ENCODE data around the gene TIMELESS. TPM values are rescaled to one million over a fixed set of nuclear protein-coding genes. Genes with fewer than 3 reads are reported as not detected.
A peak's percentile ranks its signal among the peaks of the same experiment; 100 is the strongest.

Gene TIMELESS
- total and polyA plus RNA-seq, 10 of the 15 experiments (the other 5 are each of a cell fraction or from before 2014, with no cell fraction given): 5.8 to 57.8 (median 31.8) TPM

DNA sequence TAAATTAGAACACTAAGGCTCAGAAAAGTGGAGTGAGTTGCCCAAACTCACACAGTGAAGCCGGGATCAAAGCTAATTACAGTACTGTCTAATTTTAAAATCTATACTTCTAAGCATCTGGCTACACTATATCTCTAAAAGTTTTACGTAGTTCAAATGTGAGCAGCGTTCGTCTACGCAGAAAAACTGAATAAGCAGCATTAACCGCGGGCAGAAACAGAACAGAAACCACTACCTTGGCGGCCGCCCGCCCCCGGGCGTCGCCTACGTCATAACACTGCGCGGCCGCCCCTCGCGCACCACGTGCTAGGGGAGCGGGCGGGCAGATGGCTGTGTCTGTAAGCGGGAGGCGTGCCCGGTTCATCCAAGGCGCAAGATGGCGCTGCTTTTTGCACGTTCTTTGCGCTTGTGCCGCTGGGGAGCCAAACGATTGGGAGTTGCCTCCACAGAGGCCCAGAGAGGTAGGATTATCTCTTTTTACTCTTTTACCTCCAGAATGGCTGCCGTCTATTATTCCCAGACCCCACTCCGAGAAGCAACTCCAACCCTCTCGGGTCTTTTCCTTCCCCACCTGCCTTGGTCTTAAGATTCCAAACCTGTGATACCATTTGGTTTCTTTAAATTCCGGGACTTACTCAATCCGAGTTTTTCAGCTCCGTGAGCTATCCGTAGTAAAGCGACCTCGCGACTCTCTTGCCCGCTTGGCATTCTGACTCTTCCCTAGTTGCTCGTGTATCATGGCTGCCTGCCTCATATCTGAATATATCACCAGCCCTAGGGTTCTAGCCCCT is 19.2 kb upstream of the TIMELESS start, which contains the start of gene SPRYD4 (continued):
- TF ChIP-seq KAT2A (conservative IDR thresholded peaks at IDR 0.05; ENCODE audit: control insufficient read depth, low read depth, low read length): no peak
- no peak; the same call in 1 of the 2 replicates for TF ChIP-seq CBFB (IDR thresholded peaks at IDR 0.05; ENCODE audit: low read depth)
- TF ChIP-seq, protein P1, sequence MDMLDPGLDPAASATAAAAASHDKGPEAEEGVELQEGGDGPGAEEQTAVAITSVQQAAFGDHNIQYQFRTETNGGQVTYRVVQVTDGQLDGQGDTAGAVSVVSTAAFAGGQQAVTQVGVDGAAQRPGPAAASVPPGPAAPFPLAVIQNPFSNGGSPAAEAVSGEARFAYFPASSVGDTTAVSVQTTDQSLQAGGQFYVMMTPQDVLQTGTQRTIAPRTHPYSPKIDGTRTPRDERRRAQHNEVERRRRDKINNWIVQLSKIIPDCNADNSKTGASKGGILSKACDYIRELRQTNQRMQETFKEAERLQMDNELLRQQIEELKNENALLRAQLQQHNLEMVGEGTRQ (IDR thresholded peaks at IDR 0.05; ENCODE audit: borderline replicate concordance, low read depth, low read length): peak; percentile 92
- TF ChIP-seq, protein P2, sequence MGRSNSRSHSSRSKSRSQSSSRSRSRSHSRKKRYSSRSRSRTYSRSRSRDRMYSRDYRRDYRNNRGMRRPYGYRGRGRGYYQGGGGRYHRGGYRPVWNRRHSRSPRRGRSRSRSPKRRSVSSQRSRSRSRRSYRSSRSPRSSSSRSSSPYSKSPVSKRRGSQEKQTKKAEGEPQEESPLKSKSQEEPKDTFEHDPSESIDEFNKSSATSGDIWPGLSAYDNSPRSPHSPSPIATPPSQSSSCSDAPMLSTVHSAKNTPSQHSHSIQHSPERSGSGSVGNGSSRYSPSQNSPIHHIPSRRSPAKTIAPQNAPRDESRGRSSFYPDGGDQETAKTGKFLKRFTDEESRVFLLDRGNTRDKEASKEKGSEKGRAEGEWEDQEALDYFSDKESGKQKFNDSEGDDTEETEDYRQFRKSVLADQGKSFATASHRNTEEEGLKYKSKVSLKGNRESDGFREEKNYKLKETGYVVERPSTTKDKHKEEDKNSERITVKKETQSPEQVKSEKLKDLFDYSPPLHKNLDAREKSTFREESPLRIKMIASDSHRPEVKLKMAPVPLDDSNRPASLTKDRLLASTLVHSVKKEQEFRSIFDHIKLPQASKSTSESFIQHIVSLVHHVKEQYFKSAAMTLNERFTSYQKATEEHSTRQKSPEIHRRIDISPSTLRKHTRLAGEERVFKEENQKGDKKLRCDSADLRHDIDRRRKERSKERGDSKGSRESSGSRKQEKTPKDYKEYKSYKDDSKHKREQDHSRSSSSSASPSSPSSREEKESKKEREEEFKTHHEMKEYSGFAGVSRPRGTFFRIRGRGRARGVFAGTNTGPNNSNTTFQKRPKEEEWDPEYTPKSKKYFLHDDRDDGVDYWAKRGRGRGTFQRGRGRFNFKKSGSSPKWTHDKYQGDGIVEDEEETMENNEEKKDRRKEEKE (IDR thresholded peaks at IDR 0.05): no peak
- TF ChIP-seq SMC3 (IDR thresholded peaks at IDR 0.05; ENCODE audit: borderline replicate concordance, low read length): no peak; the same call in 1 of the 2 replicates
- no peak for TF ChIP-seq NFXL1 (IDR thresholded peaks at IDR 0.05; ENCODE audit: borderline replicate concordance)
- no peak for TF ChIP-seq GABPA (IDR thresholded peaks at IDR 0.05; ENCODE audit: low read depth)
- TF ChIP-seq, protein P3, sequence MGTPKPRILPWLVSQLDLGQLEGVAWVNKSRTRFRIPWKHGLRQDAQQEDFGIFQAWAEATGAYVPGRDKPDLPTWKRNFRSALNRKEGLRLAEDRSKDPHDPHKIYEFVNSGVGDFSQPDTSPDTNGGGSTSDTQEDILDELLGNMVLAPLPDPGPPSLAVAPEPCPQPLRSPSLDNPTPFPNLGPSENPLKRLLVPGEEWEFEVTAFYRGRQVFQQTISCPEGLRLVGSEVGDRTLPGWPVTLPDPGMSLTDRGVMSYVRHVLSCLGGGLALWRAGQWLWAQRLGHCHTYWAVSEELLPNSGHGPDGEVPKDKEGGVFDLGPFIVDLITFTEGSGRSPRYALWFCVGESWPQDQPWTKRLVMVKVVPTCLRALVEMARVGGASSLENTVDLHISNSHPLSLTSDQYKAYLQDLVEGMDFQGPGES (IDR thresholded peaks at IDR 0.05): no peak
- no peak for TF ChIP-seq RBBP5 (conservative IDR thresholded peaks at IDR 0.05)
- peak; percentile 16; the same call in 1 of the 2 replicates for TF ChIP-seq MTA2 (IDR thresholded peaks at IDR 0.05; ENCODE audit: low read depth)
- TF ChIP-seq CHD4 (IDR thresholded peaks at IDR 0.05): no peak
- TF ChIP-seq JUND (IDR thresholded peaks at IDR 0.05; ENCODE audit: low read depth, low read length): no peak
- TF ChIP-seq YBX1 (IDR thresholded peaks at IDR 0.05): no peak
- peak; percentile 98 for TF ChIP-seq YY1 (IDR thresholded peaks at IDR 0.05; ENCODE audit: low read depth, low read length)
- TF ChIP-seq, protein P4, sequence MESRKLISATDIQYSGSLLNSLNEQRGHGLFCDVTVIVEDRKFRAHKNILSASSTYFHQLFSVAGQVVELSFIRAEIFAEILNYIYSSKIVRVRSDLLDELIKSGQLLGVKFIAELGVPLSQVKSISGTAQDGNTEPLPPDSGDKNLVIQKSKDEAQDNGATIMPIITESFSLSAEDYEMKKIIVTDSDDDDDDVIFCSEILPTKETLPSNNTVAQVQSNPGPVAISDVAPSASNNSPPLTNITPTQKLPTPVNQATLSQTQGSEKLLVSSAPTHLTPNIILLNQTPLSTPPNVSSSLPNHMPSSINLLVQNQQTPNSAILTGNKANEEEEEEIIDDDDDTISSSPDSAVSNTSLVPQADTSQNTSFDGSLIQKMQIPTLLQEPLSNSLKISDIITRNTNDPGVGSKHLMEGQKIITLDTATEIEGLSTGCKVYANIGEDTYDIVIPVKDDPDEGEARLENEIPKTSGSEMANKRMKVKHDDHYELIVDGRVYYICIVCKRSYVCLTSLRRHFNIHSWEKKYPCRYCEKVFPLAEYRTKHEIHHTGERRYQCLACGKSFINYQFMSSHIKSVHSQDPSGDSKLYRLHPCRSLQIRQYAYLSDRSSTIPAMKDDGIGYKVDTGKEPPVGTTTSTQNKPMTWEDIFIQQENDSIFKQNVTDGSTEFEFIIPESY (IDR thresholded peaks at IDR 0.05): no peak
- TF ChIP-seq BACH1 (IDR thresholded peaks at IDR 0.05; ENCODE audit: borderline replicate concordance): no peak
- TF ChIP-seq ZNF217 (IDR thresholded peaks at IDR 0.05): no peak
- TF ChIP-seq, protein P5, sequence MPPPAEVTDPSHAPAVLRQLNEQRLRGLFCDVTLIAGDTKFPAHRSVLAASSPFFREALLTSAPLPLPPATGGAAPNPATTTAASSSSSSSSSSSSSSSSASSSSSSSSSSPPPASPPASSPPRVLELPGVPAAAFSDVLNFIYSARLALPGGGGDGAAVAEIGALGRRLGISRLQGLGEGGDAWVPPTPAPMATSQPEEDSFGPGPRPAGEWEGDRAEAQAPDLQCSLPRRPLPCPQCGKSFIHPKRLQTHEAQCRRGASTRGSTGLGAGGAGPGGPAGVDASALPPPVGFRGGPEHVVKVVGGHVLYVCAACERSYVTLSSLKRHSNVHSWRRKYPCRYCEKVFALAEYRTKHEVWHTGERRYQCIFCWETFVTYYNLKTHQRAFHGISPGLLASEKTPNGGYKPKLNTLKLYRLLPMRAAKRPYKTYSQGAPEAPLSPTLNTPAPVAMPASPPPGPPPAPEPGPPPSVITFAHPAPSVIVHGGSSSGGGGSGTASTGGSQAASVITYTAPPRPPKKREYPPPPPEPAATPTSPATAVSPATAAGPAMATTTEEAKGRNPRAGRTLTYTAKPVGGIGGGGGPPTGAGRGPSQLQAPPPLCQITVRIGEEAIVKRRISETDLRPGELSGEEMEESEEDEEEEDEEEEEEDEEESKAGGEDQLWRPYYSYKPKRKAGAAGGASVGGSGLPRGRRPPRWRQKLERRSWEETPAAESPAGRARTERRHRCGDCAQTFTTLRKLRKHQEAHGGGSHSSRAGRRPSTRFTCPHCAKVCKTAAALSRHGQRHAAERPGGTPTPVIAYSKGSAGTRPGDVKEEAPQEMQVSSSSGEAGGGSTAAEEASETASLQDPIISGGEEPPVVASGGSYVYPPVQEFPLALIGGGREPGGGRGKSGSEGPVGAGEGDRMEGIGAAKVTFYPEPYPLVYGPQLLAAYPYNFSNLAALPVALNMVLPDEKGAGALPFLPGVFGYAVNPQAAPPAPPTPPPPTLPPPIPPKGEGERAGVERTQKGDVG (CRISPR knock-in tag; IDR thresholded peaks at IDR 0.05): no peak
- no peak for TF ChIP-seq ZZZ3 (IDR thresholded peaks at IDR 0.05; ENCODE audit: control insufficient read depth, insufficient read length, low read depth)
- TF ChIP-seq ZNF24 (IDR thresholded peaks at IDR 0.05): 0 out of 2 replicates have a peak, but pooled peaks have one; percentile 15
- peak; percentile 54 to 97 for TF ChIP-seq EGR1 (IDR thresholded peaks at IDR 0.05; ENCODE audit: borderline replicate concordance in 1 of 2, low read depth in 2 of 2, low read length in 2 of 2)

Measured in GM12878 (cell line).